HG03432 (cell line): ENCODE data around the gene TPK1.
"Not testable (repeated sequence)": the region's sequence is repeated elsewhere in the genome, so short reads cannot be mapped to it uniquely, and the experiment has no call there.

Source experiments
- ATAC-seq: cut with Tn5 transposase; IDR thresholded peaks from one replicate; pipeline ENCODE4 v1.9.1; 2021; ENCODE audit warnings: mild to moderate bottlenecking, moderate library complexity; ENCODE audit not compliant: unreplicated experiment

TPK1 gene

GRCh38 chr7:144427539-144427938 is 408.3 kb downstream of the TPK1 start:
- not testable (repeated sequence) for ATAC-seq

DNA sequence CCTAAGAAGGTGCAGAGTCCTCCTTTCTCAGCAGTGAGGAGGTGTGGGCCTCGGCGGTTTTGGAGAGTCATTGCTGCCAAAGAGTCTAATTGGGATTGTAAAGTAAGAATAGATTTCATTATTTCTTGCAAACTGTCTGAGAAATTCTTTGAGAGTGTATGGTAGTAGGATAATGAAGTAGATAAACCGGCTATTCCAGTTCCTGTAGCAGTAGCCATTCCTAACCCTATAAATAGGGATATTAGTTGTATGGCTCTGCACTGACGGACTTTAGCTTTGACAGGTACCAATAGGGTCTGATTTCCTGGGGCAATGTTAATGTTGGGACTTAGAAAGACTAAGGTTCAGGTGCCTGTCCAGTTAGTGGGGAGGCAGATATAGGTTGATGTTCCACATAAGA is 416.9 kb downstream of the TPK1 start:
- not testable (repeated sequence) for ATAC-seq

- ATAC-seq = no peak
Measured at GRCh38 chr7:144416341-144416740, 419.5 kb downstream of the TPK1 start.

DNA sequence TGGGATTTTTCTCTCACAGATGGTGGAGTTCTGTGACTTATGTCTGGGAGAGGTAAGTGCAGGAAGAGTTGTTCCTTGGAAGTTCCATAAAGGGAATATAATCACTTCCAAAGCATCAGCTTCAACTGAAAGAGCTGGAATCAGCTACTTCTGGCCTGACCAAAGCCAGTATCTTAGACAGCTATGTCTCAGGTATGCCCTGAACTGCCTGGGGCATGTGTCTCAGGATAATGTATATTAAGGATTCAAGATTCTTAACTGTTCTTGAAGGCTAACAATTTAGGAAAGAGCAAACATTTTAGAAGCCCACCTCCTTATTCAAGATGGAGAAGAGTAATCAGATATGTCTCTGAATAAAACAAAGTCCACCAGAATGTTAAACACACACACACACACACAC is 420.0 kb downstream of the TPK1 start:
- no peak for ATAC-seq

- no peak for ATAC-seq
Measured at GRCh38 chr7:144414815-144415214, 421.0 kb downstream of the TPK1 start.

DNA sequence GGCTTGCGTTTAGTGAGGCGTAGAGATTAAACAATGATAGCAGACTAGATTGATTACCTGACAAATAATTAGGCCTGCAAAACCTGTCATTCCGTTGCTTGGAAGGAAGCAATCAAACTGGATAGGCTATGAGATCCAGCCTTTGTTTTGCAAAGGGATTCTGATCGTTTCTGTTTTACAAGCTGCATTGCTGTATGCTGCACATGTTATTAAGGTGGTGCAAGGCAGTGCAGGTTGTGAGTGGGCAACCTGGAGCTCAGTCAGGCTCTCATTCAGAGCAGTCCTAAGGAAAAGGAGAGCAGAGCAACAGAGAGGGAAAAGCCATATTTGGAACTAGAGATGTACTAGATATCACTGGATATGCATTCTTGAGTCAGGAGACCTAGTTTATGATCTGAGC is 425.4 kb downstream of the TPK1 start:
- no peak for ATAC-seq

GRCh38 chr7:144408121-144408520 is 427.7 kb downstream of the TPK1 start:
- no peak for ATAC-seq

DNA sequence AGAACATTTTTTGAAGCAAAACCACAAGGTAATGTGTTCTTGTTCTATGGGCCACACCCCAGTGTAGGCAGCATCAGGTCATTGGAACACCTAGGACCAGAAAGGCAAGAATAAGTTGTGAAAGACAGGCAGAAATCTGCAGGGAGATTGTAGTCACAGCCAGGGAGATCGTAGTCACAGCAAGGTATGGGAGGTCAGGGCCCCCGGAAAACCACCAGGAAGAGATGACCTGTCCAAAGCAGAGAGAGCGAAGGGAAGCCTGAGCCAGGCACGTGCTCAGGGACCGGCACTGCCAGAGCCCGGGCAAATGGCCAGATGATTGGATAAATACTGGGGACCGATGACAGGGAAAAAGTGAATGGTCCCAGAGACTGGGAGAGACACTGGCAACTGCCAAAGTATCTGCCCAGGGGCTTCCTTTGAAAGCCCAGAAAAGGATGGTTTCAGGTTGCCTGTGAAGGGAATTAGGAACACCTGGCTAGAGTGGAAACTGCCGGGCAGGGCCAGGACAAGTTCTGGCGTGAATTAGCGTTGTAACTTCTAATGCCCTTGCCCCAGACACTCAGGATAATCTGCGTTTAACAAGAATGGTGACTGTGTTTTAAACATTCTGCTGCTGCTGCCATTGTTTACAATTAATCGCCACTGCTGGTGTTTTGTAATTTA is 428.5 kb downstream of the TPK1 start:
- ATAC-seq = no peak

DNA sequence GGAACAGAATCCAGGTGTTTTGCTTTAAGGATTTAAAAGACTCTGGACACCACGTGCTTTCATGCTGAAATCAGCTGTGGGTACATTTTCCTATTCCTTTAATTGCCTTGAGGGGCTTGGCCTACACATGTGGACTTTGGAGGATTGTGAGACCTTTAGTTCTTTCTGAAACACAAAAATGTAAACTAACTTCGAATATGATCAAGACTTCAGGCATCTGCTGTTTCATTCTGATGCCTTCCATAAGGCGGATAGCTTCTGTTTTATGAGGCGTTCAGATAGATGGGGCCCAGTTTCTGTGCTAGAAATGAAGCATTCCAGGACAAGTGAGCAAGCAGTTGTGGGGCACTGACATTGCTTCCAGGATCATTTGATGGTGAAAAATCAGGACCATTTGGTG is 430.9 kb downstream of the TPK1 start:
- no peak for ATAC-seq

DNA sequence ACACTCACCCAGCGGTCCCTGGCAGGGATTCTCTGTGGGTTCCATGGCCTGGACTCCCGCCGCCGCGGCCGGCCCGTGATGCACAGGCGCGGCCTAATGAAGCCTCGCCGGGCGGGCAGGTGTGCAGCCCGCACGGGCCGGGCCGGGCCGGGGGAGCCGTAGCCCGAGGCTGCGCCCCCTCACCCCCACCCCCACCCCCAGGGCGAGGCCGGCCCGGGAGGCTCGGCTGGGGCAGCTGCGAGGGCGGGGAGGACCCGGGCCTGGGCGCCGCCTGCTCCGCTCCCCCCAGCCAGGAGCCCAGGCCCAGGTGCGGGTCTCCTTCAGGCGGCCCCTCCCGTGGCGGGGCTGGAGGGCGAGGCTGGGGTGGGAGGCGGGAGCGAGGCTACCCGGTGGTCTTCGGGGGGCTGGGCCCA is 432.2 kb downstream of the TPK1 start, which contains the start of gene NOBOX:
Gene NOBOX, minus strand, starts transcription at position 45 of the 413 bp plus-strand sequence.
- no peak for ATAC-seq

DNA sequence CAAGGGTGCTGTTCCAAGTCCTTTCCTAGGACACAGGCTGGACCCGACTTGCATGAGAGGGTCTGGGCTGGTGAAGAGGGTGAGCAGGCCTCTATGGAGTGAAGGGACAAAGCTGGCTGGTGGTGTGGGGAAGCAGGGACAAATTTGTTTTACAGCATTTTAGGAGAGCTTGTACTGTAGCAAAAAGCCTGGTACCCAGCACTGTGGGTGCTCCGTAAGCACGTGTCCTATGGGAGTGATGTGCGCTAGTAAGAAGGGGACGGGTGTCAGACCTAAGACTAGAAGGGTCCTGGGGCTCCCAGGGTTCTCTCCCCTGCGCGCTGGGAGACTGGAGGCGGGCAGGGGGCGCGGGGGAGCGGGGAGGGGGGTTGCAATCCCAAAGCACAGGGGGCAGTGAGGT is 432.8 kb downstream of the TPK1 start:
- no peak for ATAC-seq
